GM12878 (cell line): ENCODE results near the gene PNPLA3. TPM values are rescaled to one million over a fixed set of nuclear protein-coding genes. Genes with fewer than 3 reads are reported as not detected.

Experiments used
- ATAC-seq: fragments of 200-7000 bp; cut with Tn5 transposase; 3 replicates; pipeline ENCODE4 v1.9.1; 2020; ENCODE audit warnings: mild to moderate bottlenecking, moderate library complexity
- BruUV-seq: library from RNA; stranded (reverse); fragments of 400-500 nt; replicated peaks from 2 replicates; lab custom pipeline; 2021; lab: Mats Ljungman, UMichigan
- CTCF ChIA-PET: fragments of 300-600 bp; sonication (Branson Sonifier 250); formaldehyde crosslinking; extraction: SDS; loops from one replicate; lab custom pipeline; 2021; ENCODE audit warnings: inconsistent platforms; lab: Yijun Ruan, JAX
- POLR2A ChIA-PET: fragments of 350-600 bp; formaldehyde crosslinking; extraction: SDS; loops from one replicate; lab custom pipeline; 2021; ENCODE audit warnings: inconsistent platforms; lab: Charles Lee
- RAD21 ChIA-PET: fragments of 300-600 bp; sonication (Branson Sonifier 250); formaldehyde crosslinking; loops from one replicate; lab custom pipeline; 2023; ENCODE audit warnings: antibody characterized with exemption; ENCODE audit not compliant: unreplicated experiment; lab: Charles Lee
- SMC1A ChIA-PET: fragments of 300-600 bp; sonication (Branson Sonifier 250); formaldehyde crosslinking; loops from one replicate; lab custom pipeline; 2023; ENCODE audit not compliant: unreplicated experiment, uncharacterized antibody; lab: Charles Lee
- DNase-seq: peaks from one replicate; pipeline ENCODE4 v3.0.0-alpha.2; 2011; ENCODE audit warnings: low read depth, low spot score
- FAIRE-seq: peaks from 3 replicates; lab custom pipeline; 2011; peaks lifted over from hg19 to GRCh38; lab: Jason Lieb, UNC
- H2AFZ ChIP-seq: 2 replicates; pipeline ENCODE4 v1.6.0; 2011; ENCODE audit warnings: low read depth, low read length, control low read depth; ENCODE audit not compliant: control insufficient read depth
- H3K27ac ChIP-seq: 2 replicates; pipeline ENCODE4 v1.5.1; 2011; ENCODE audit warnings: control low read depth; ENCODE audit not compliant: control insufficient read depth, insufficient read depth
- H3K27me3 ChIP-seq, 2 experiments: replicated peaks in 1 of 2; 2 replicates each; pipeline versions ENCODE4 v1.6.0 to v1.6.1; 2011; ENCODE audit warnings: low read length in 1 of 2; ENCODE audit not compliant: control insufficient read depth in 2 of 2, insufficient read depth in 2 of 2
- H3K36me3 ChIP-seq, 2 experiments: 2 replicates each; pipeline ENCODE4 v1.5.1; 2011; ENCODE audit warnings: low read length in 1 of 2; ENCODE audit not compliant: control insufficient read depth in 2 of 2, insufficient read depth in 2 of 2
- H3K4me1 ChIP-seq: 2 replicates; pipeline ENCODE4 v1.6.1; 2011; ENCODE audit warnings: mild to moderate bottlenecking, low read length, moderate library complexity, mixed read lengths; ENCODE audit not compliant: control insufficient read depth, insufficient read depth
- H3K4me2 ChIP-seq: 2 replicates; pipeline ENCODE4 v1.6.0; 2011; ENCODE audit warnings: control low read depth; ENCODE audit not compliant: control insufficient read depth, insufficient read depth
- H3K4me3 ChIP-seq: fragments of 200-600 bp; sonication (generic); 2 replicates; pipeline ENCODE4 v1.5.1; 2016
- H3K79me2 ChIP-seq: 2 replicates; pipeline ENCODE4 v1.6.0; 2011; ENCODE audit warnings: low read length; ENCODE audit not compliant: control insufficient read depth, insufficient read depth
- H3K9ac ChIP-seq: 2 replicates; pipeline ENCODE4 v1.8.0; 2011; ENCODE audit warnings: low read length, control low read depth, mixed read lengths; ENCODE audit not compliant: control insufficient read depth, insufficient read depth
- H3K9me3 ChIP-seq: replicated peaks from 3 replicates; pipeline ENCODE4 v1.5.1; 2011; ENCODE audit warnings: mild to moderate bottlenecking, low read length; ENCODE audit not compliant: control insufficient read depth, insufficient read depth
- H4K20me1 ChIP-seq: 2 replicates; pipeline ENCODE4 v1.6.0; 2011; ENCODE audit not compliant: control insufficient read depth, insufficient read depth
- ATF3 ChIP-seq: IDR thresholded peaks from 2 replicates; pipeline ENCODE4 v1.6.1; 2011; ENCODE audit warnings: low read depth, mild to moderate bottlenecking, low read length, moderate library complexity, borderline replicate concordance; ENCODE audit errors: extremely low read depth
- CEBPZ ChIP-seq: fragments of 150-350 bp; IDR thresholded peaks from 2 replicates; pipeline ENCODE4 v1.6.1; 2016; ENCODE audit warnings: low read depth, low read length
- CHD1 ChIP-seq: IDR thresholded peaks from 2 replicates; pipeline ENCODE4 v1.6.1; 2012; ENCODE audit warnings: low read depth, low read length, improper control_type of control experiment
- CTCF ChIP-seq, 3 experiments: IDR thresholded peaks in 2 of 3; conservative IDR thresholded peaks in 1 of 3; 2 replicates each; pipeline ENCODE4 v1.5.1; 2011; ENCODE audit warnings: low read depth in 3 of 3, low read length in 3 of 3, mild to moderate bottlenecking in 3 of 3, control low read depth in 2 of 3, moderate library complexity in 2 of 3, inconsistent platforms in 1 of 3, mixed read lengths in 1 of 3; ENCODE audit not compliant: control insufficient read depth in 2 of 3, insufficient read depth in 1 of 3; ENCODE audit errors: extremely low read depth in 1 of 3
- EZH2 ChIP-seq: IDR thresholded peaks from 2 replicates; pipeline ENCODE4 v1.6.1; 2012; ENCODE audit warnings: low read depth, mild to moderate bottlenecking, control low read depth, inconsistent platforms, low read length, borderline replicate concordance; ENCODE audit not compliant: control insufficient read depth
- IRF5 ChIP-seq: fragments of 450-650 bp; IDR thresholded peaks from 2 replicates; pipeline ENCODE4 v1.6.1; 2017; ENCODE audit warnings: borderline replicate concordance
- JUND ChIP-seq: IDR thresholded peaks from 2 replicates; pipeline ENCODE4 v1.6.1; 2012; ENCODE audit warnings: low read depth, mild to moderate bottlenecking, low read length, improper control_type of control experiment, moderate library complexity
- POLR2AphosphoS5 ChIP-seq: IDR thresholded peaks from 2 replicates; pipeline ENCODE4 v1.6.1; 2011; ENCODE audit warnings: mild to moderate bottlenecking, low read length, inconsistent platforms
- RAD51 ChIP-seq: fragments of 450-650 bp; IDR thresholded peaks from 2 replicates; pipeline ENCODE4 v1.6.1; 2016; ENCODE audit warnings: moderate library complexity, mild to moderate bottlenecking, inconsistent platforms
- SREBF1 ChIP-seq: IDR thresholded peaks from 2 replicates; pipeline ENCODE4 v1.6.1; 2012; ENCODE audit warnings: mild to moderate bottlenecking, low read length
- TAF1 ChIP-seq: IDR thresholded peaks from 2 replicates; pipeline ENCODE4 v1.6.1; 2011; ENCODE audit warnings: mild to moderate bottlenecking, low read depth, low read length, borderline replicate concordance
- YY1 ChIP-seq: IDR thresholded peaks from 2 replicates; pipeline ENCODE4 v1.6.1; 2011; ENCODE audit warnings: low read depth, mild to moderate bottlenecking, low read length
- WGBS: methylation state at CpG from one replicate; pipeline ENCODE4 v1.1.6; 2016; ENCODE audit warnings: low lambda C conversion rate; ENCODE audit not compliant: insufficient replicate concordance, insufficient coverage; ENCODE audit errors: missing lambda C conversion rate; 5-methylcytosine and 5-hydroxymethylcytosine counted together
- in situ Hi-C: fragments of 300-500 bp; cut with MboI; formaldehyde crosslinking; loops from 9 replicates; pipeline ENCODE4 v1.14.3; 2018; ENCODE audit warnings: mixed read lengths
- intact Hi-C: fragments of 100-400 bp; cut with micrococcal nuclease; formaldehyde crosslinking; loops from one replicate; pipeline ENCODE4 v1.14.2; 2022; ENCODE audit not compliant: unreplicated experiment
- polyA plus RNA-seq, 11 experiments: library from polyadenylated mRNA; depleted of rRNA in 4 of 11; unstranded in 6 of 11; stranded (reverse) in 5 of 11; fragments of >200 nt; fragmentation: Nextera tagmentation in 4 of 11; fragmentation: Illumina TruSeq in 1 of 11; extraction: Ambion mirVana in 4 of 11; extraction: Trizol in 1 of 11; gene quantifications; 1 replicate in 1 of 11; 2 replicates in 10 of 11; pipeline versions ENCODE4 v1.2.1 to v1.2.3, GENCODE V29; 2011 to 2016; ENCODE audit warnings: inconsistent platforms in 2 of 11, missing spikeins in 2 of 11, low read depth in 1 of 11
- total RNA-seq, 4 experiments: library from RNA; depleted of rRNA in 3 of 4; stranded (reverse); fragments of >200 nt in 3 of 4; fragmentation: Illumina TruSeq in 1 of 4; extraction: Trizol in 1 of 4; gene quantifications; 2 replicates each; pipeline versions ENCODE4 v1.2.1 to v1.2.3, GENCODE V29; 2013 to 2021

PNPLA3 gene
- total and polyA plus RNA-seq, 10 of the 15 experiments (the other 5 are each of a cell fraction or from before 2014, with no cell fraction given): 0.05 to 0.08 TPM; not detected in 8

- TF ChIP-seq CEBPZ (no peak), SREBF1 (no peak)
- TF ChIP-seq, all 136 proteins: peak for 0
These were observed 4.3 kb upstream of the PNPLA3 start (continued) for GRCh38 chr22:43919106-43919973.

- ChIA-PET POLR2A (no interaction called here), CTCF (no interaction called here), SMC1A (no interaction called here), RAD21 (no interaction called here)
- DNase-seq (no peak), ATAC-seq (no peak), FAIRE-seq (no peak)
- H3K27me3 ChIP-seq: peaks cover 0 to 3% of the 10 kb centered on the region in 2 experiments; a peak in 2 of 4 replicates
- no peak overlapping the region for H3K9ac ChIP-seq
- no peaks in the 10 kb centered on the region for H3K9me3 ChIP-seq
- H2AFZ ChIP-seq: no peak overlapping the region
- in situ Hi-C loops: no loop called here
- H3K4me2 ChIP-seq: no peak overlapping the region
- H3K36me3 ChIP-seq: no peaks in the 10 kb centered on the region
- WGBS: 31% methylated on average over 4 of the region's 4 CpGs
- H3K27ac ChIP-seq: no peak overlapping the region
- no peak overlapping the region for H3K4me3 ChIP-seq
- no peaks in the 10 kb centered on the region for H3K4me1 ChIP-seq
- BruUV-seq: no TSS peak
- intact Hi-C loops: no loop called here
- H3K79me2 ChIP-seq: no peaks in the 10 kb centered on the region
- no peaks in the 10 kb centered on the region for H4K20me1 ChIP-seq
- TF ChIP-seq JUND (no peak), CHD1 (no peak), EZH2 (no peak), TAF1 (no peak), POLR2AphosphoS5 (no peak), YY1 (no peak), IRF5 (no peak), RAD51 (no peak), CTCF (IDR thresholded peaks at IDR 0.05 in 2 of 3, conservative IDR thresholded peaks at IDR 0.05 in 1 of 3; ENCODE audit: control insufficient read depth in 2 of 3, extremely low read depth in 1 of 3, insufficient read depth in 1 of 3, low read depth in 3 of 3, low read length in 3 of 3) (no peak), SREBF1 (no peak), ATF3 (no peak)
These were observed 2.2 kb upstream of the PNPLA3 start for GRCh38 chr22:43921370-43921769.
